Measurements from ENCODE around the gene LMNA.
A peak's percentile ranks its signal among the peaks of the same experiment; 100 is the strongest.

Gene LMNA

DNA sequence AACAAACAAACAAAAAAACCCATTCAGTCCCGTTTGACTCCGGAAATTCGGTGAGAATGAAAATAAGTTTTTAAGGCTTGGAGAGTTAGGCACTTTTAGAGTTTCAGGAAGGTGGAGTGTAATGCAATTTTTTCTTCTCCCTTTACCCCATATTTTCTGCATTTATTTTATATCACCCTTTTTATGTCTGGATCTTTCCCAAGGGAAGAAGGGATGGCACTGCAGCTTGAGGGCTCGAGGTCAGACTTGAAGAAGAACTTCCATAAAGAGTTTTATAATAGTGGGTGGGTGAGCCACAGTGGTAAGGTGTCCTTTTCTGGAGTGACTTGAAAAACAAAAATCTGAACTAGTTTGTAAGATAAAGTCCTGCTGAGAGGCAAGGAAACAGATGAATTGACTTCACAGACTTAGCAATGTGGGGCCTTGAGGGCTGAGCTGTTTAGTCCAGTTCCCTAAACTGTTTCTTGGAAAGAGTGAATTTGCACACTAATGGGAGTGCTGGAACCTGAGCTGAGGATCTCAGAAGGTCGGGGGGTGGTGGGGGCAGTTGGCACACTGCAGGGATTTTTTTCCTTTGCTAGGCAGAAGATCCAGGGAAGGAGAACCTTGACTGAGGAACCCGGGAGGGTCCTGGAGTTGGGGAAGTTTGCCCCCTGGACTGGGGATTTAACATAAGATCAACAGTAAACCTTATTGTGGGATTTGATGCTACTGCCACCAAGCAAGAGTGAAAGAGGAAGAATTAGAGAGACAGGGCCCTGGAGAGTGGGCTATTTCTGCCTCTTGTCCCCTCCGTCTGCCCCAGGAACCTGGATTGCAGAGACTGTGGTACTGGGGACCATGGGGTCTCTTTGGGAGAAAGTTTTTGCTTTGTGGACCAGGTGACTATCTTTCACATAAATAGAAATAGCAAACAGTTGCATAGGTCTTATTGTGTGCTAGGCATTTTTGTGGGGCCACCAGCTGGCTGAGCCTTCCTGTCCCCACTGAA is 30.4 kb upstream of the LMNA start:
- Histone ChIP-seq H3K4me3 (ENCODE audit: low read depth, low read length) (peak overlapping the region; percentile 91; the same call in 1 of the 2 replicates), H3K27me3 (no peaks in the 10 kb centered on the region), H3K9me3 (no peaks in the 10 kb centered on the region), H3K4me1 (peaks cover 2% of the 10 kb centered on the region; the same call in 1 of the 2 replicates), H3K36me3 (peaks cover 6% of the 10 kb centered on the region; the same call in 1 of the 2 replicates)
- no peak for TF ChIP-seq CTCF (IDR thresholded peaks at IDR 0.05; ENCODE audit: low read depth, low read length)
- DNase-seq = no peak

DNA sequence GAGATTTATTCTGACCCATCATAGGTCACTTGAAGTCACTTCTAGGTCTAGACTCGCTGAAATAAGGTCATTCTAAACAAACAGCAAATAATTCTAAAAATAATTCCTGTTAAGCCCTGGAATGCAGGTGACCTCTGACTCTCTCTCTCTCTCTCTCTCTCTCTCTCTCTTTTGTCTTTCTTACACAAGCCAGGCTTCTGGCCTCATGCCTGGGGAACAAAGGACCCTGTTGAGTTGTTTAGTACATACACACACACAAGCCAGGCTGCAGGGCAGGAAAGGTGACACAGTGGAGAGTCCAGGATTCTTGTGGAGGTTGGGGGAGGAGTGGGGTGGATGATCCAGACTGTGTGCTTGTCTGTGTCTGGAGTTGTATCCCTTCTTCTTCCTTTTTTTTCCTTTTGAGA is 28.3 kb upstream of the LMNA start:
- DNase-seq = no peak

DNA sequence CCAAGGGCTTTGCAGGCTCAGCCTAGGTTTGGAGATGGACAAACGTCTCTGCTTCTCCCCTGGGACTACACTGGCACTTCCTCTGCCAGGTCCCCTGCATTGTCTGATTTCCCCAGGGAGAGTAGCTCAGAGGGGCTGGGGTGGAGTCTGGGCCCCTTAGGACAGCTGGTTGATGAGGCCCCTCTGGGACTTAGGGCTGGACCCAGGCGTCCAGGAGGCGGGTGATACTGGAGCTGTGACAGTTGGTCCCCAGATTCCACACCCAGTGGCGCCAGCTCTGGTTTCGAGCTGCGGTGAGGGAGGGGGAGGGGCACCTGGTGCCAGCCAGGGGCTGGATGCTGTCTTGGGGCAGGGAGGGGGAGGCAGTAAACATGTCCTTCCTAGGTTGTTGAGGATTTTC is 24.8 kb upstream of the LMNA start:
- DNase-seq = peak; percentile 63
- no peak for TF ChIP-seq CTCF (IDR thresholded peaks at IDR 0.05; ENCODE audit: low read depth, low read length)
- H3K9me3 ChIP-seq = no peaks in the 10 kb centered on the region
- peaks cover 12% of the 10 kb centered on the region for H3K4me1 ChIP-seq
- no peak overlapping the region for H3K4me3 ChIP-seq (ENCODE audit: low read depth, low read length)
- peaks cover 8% of the 10 kb centered on the region for H3K36me3 ChIP-seq
- H3K27me3 ChIP-seq = no peaks in the 10 kb centered on the region

More for the DNA sequence above, 28.3 kb upstream of the LMNA start:
- Histone ChIP-seq H3K27me3 (no peaks in the 10 kb centered on the region), H3K9me3 (no peaks in the 10 kb centered on the region), H3K4me3 (ENCODE audit: low read depth, low read length) (no peak overlapping the region), H3K4me1 (peaks cover 14% of the 10 kb centered on the region), H3K36me3 (peaks cover 4% of the 10 kb centered on the region)
- no peak for TF ChIP-seq CTCF (IDR thresholded peaks at IDR 0.05; ENCODE audit: low read depth, low read length)

DNA sequence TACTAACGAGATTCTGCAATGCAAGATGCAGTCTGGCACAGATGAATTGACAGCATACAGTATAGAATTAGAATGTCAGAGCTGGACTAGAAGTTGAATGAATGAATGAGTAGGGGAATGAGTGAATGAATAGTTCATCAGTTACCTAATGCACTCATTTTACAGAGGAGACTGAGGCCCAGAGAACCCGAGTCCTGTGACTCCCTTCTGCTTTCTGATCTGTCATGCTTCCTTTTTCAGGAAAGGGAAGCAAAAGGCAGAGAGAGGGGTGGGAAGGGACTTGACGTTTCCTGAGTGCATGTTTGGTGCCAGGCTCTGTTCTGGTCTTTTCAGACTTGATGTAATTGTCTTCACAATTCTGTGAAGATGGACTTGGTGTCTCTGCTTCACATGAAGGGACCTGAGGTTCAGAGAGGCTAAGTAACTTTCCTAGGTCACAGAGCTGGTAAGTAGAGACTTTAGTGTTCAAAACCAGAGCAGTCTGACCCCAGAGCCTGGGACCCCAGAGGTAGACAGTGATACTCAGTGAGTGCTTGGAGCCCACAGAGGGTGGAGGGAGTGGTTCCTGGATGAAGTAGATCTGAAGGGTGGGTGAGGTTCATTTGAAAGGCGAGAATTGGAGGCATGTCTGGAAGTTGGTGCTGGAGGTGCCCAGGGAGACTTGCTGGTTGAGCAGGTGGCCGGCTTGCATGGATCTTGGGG is 24.2 kb upstream of the LMNA start:
- no peak for TF ChIP-seq CTCF (IDR thresholded peaks at IDR 0.05; ENCODE audit: low read depth, low read length)
- Histone ChIP-seq H3K36me3 (peaks cover 8% of the 10 kb centered on the region), H3K27me3 (no peaks in the 10 kb centered on the region), H3K9me3 (no peaks in the 10 kb centered on the region), H3K4me3 (ENCODE audit: low read depth, low read length) (no peak overlapping the region), H3K4me1 (peaks cover 12% of the 10 kb centered on the region)
- DNase-seq = no peak

- H3K4me1 ChIP-seq = peaks cover 12% of the 10 kb centered on the region
- TF ChIP-seq CTCF (IDR thresholded peaks at IDR 0.05; ENCODE audit: low read depth, low read length) = peak; percentile 83
- H3K9me3 ChIP-seq = no peaks in the 10 kb centered on the region
- DNase-seq = peak; percentile 90
- H3K27me3 ChIP-seq = no peaks in the 10 kb centered on the region
- H3K36me3 ChIP-seq = peaks cover 8% of the 10 kb centered on the region
- no peak overlapping the region for H3K4me3 ChIP-seq (ENCODE audit: low read depth, low read length)
Observed at GRCh38 chr1:156090840-156091188, 23.7 kb upstream of the LMNA start.

All from BE2C (cell line).